Hematopoietic multipotent progenitor cell treated with erythropoietin and hydrocortisone succinate and interleukin-3 and kit ligand, for 15 days (in vitro differentiated cells): ENCODE measurements around the gene MBNL1.

Experiments used
- DNase-seq: peaks from one replicate; pipeline ENCODE4 v3.0.0-alpha.2; 2015; ENCODE audit warnings: low spot score

Gene MBNL1

GRCh38 chr3:152486364-152486763 lies 217.6 kb downstream of the MBNL1 start:
- DNase-seq: no peak

- no peak for DNase-seq
These were observed 219.7 kb downstream of the MBNL1 start for GRCh38 chr3:152488449-152488848.

GRCh38 chr3:152491922-152492321 lies 223.2 kb downstream of the MBNL1 start:
- no peak for DNase-seq

- no peak for DNase-seq
These were observed 227.6 kb downstream of the MBNL1 start for GRCh38 chr3:152496286-152496685.

- DNase-seq: no peak
These were observed 228.0 kb downstream of the MBNL1 start for GRCh38 chr3:152496716-152497115.

GRCh38 chr3:152497457-152497856 lies 228.7 kb downstream of the MBNL1 start:
- DNase-seq: no peak

- DNase-seq: no peak
These were observed 229.2 kb downstream of the MBNL1 start for GRCh38 chr3:152497890-152498289.

DNA sequence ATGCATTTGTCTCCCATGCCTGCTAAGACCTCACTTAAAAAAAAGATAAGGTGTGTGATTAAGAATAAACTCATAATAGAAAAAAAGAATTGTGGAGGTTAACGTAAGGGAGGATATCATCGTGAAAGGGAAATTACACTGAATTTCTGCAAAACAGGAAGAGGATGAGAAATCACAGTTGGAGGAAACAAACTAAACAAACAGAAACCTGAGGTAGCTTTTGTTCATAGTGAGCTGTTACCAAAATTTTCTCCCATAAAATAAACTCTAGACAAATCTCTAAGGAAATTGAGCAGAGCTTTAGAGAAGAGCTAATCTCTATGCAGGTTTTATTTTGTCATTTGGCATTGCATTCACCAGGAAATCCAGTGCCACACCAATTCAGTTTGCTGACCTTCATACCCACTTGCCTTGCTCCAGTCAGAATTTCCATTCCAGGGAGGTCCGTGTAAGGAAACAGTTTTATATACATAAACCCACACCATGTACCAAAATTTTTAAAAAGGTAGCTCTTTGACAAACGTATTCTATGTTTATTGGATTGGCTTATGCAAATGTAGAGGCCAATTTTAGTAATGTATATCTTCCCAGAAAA lies 231.2 kb downstream of the MBNL1 start:
- no peak for DNase-seq

GRCh38 chr3:152505926-152506325 lies 237.2 kb downstream of the MBNL1 start:
- DNase-seq: no peak

DNA sequence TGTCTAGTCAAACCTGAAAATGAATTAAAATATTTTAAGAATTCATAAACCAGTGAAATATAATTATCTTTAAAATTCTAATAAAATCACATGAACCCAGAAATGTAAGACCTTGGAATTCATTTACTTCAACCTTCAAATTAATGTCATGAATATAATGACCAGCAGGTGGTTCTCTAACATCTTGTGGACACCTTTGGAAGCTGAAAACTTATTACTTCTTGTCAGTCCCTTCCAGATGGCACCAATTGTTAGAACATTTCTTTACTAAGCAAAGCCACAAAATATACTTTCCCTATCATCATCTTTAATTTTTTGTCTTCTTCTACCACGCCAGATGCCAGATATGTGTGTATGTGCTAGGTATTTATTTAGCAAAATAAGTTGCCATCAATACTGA lies 240.0 kb downstream of the MBNL1 start:
- peak; percentile 43 for DNase-seq

DNA sequence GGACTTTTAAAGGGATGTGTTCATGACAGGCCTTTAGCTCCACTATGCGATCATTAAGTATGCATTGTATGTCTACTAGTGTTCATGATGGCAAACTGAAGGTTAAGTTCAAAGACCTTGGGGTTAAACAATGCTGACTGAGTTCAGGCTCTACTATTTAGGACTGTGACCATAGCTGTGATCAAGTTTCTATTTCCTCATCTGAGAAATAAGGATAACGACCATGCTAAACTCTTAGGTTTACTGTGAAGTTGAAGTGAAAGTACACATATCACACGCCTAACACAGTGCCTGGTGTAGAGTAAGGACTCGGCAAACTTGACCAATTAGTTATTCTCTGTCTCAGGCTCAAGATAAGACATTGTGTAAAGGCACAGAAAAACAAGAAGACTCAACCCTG lies 243.2 kb downstream of the MBNL1 start:
- no peak for DNase-seq

- no peak for DNase-seq
These were observed 244.7 kb downstream of the MBNL1 start for GRCh38 chr3:152513301-152513960.
